Breast epithelium (tissue), 3 donors: ENCODE results near the gene BRD7.

Source experiments
- POLR2AphosphoS5 ChIP-seq, 3 donors: sonication (generic); formaldehyde crosslinking; IDR thresholded peaks; one replicate each; pipeline ENCODE4 v1.6.1; 2017; ENCODE audit warnings: antibody characterized with exemption in 3 of 3
- TF ChIP-seq, protein P1 (sequence below), 3 donors: fragments of 450-650 bp; IDR thresholded peaks; one replicate each; pipeline ENCODE4 v1.5.1; 2016 to 2017; ENCODE audit warnings: antibody characterized with exemption in 3 of 3, mild to moderate bottlenecking in 3 of 3, moderate library complexity in 3 of 3

DNA sequence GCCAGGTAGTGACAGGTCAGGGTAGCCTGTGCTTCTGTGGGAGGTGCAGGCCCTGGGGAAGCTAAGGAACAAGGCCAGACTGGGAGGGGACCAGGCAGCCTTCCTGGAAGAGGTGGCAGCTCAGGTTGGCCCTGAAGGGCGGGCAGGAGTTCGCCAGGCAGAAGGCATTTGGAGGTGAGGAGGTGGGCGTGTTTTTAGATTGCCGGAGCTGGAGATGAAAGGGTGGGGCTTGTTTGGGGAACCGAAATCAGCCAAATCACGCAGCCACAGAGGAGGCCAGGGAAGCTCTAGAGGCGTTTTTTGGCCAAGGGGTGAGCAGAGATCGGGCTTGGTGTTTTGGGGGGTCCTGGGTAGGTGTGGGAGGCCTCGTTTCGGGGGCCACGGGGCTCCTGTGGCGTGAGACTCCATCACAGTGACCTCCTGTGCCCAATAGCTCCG is 94.9 kb downstream of the BRD7 start:
- no peak for TF ChIP-seq POLR2AphosphoS5 (IDR thresholded peaks at IDR 0.05)
- TF ChIP-seq, protein P1, sequence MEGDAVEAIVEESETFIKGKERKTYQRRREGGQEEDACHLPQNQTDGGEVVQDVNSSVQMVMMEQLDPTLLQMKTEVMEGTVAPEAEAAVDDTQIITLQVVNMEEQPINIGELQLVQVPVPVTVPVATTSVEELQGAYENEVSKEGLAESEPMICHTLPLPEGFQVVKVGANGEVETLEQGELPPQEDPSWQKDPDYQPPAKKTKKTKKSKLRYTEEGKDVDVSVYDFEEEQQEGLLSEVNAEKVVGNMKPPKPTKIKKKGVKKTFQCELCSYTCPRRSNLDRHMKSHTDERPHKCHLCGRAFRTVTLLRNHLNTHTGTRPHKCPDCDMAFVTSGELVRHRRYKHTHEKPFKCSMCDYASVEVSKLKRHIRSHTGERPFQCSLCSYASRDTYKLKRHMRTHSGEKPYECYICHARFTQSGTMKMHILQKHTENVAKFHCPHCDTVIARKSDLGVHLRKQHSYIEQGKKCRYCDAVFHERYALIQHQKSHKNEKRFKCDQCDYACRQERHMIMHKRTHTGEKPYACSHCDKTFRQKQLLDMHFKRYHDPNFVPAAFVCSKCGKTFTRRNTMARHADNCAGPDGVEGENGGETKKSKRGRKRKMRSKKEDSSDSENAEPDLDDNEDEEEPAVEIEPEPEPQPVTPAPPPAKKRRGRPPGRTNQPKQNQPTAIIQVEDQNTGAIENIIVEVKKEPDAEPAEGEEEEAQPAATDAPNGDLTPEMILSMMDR (IDR thresholded peaks at IDR 0.05): no peak
